HT-29 (cell line): ENCODE results near the gene RTP2. TPM values are rescaled to one million over a fixed set of nuclear protein-coding genes. Genes with fewer than 3 reads are reported as not detected.

Experiments used
- DNase-seq: peaks from one replicate; pipeline ENCODE4 v3.0.0-alpha.2; 2015; ENCODE audit warnings: low spot score
- total RNA-seq: library from RNA; depleted of rRNA; stranded (reverse); fragments of >200 nt; shearing (Covaris generic); gene quantifications from 2 replicates; pipeline ENCODE4 v1.2.3, GENCODE V29; 2014; rRNA removed

Gene RTP2
- total RNA-seq, result not detected in 2 replicates

DNA sequence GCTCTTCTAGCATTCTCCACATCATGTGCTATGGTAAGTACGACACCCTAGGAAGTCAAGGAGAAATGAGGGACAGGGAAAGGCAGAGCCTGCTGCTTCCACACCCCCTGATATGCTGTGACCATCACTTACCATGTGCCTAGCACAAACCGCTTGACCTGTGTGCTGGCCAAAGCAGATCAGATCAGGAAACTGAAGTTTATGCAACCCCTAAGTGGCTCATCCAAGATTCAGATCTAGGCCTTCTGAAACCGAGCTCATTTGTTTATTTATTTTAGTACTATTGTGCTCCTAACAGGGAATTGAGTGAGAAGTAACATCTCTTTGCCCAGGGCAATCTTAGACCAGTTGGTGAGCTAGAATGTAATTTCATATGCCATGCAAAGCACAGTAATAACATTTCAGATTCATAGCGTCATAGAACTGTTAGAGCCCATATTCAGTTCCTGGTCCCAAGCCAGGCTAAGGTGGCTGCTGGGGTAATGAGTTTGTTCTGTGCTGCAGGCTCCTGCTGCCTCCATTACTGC, at the start of gene RTP2:
Gene RTP2, minus strand, starts transcription at position 51 of the 527 bp plus-strand sequence. CDS start 429 bp downstream, outside the sequence.
- DNase-seq, result no peak

GRCh38 chr3:187750513-187751123, 48.3 kb upstream of the RTP2 start:
- no peak for DNase-seq

- peak; percentile 97 for DNase-seq
Measured at GRCh38 chr3:187750006-187750512, 47.7 kb upstream of the RTP2 start.

DNA sequence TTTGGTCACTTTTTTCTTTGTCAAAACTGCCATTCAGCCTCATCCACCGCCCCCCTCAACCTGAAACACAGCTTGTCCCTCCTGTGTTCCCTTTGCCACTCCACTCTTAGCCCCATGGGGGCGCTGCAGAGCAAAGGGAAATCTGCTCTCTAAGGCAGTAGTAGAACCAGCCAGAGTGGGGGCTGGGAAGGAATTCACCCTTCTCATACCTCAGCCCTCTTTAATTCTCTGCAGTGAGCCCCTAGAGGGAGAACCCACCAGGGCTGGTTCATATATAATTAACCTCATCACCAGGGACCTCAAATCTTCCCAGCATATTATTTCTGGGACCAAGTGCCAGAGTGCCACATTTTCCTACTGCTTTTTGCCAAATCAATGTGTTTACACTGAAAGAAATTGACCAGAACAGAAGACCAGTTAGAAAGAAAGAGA, 45.7 kb upstream of the RTP2 start:
- DNase-seq, result peak; percentile 99

DNA sequence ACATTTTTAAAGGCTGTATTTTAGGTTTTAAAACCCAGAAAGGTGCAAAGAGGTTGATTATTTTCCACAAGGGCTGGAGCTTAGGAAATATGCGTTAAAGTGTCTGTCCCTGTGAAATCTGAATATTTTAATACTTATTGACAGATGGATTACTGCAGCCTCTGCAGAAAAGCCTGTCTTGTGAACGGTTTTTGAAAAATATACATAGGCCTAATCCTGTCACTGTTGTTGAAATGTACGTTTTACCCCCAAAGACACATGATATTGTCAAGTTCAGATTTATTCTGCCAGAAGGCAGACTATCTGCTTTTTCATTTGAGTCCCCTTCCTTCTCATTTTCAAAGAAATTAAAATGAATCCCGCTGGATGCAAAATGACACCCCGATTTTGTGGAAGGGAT, 45.1 kb upstream of the RTP2 start:
- no peak for DNase-seq

DNA sequence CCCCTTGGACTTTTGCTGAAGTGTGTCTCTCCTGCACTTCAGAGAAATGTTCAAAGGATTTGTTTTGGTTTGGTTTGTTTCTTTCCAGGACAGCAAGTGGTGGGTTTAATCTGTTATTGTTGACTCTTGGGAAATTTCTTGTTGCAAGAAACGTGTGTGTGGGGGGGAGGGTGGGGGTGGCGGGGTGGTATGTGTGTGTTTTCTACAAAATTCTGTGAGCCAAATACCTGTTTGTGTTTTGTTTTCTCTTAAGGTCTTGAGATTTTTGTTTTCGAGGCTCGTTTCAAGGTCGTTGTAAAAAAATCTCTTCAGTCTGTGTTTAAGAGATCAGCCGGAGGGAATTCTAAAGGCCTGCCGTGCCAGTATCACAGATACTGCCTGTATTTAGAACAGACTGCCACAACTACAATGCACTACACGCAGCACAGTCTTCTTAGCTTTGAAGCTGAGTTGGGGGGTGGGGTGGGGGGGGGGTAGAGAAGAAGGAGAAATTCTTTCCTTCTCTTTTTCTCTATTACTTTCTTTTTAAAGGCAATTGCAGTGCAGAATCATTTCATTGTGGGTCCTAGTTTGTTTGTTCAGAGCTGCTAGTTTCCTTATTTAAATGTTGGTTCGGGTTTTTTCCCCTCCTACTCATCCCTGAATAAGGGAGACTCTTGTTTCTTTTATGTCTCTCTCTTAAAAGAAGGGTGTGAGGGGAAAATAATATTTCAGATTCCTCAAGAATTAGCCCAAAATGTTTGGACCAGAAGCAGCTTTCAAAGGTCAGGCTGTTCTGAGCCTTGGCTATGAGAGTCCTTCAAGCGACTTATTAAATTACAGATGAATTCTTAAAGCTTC, 44.3 kb upstream of the RTP2 start:
- no peak for DNase-seq

- peak; percentile 25 for DNase-seq
Measured at GRCh38 chr3:187746059-187746441, 43.7 kb upstream of the RTP2 start.

DNA sequence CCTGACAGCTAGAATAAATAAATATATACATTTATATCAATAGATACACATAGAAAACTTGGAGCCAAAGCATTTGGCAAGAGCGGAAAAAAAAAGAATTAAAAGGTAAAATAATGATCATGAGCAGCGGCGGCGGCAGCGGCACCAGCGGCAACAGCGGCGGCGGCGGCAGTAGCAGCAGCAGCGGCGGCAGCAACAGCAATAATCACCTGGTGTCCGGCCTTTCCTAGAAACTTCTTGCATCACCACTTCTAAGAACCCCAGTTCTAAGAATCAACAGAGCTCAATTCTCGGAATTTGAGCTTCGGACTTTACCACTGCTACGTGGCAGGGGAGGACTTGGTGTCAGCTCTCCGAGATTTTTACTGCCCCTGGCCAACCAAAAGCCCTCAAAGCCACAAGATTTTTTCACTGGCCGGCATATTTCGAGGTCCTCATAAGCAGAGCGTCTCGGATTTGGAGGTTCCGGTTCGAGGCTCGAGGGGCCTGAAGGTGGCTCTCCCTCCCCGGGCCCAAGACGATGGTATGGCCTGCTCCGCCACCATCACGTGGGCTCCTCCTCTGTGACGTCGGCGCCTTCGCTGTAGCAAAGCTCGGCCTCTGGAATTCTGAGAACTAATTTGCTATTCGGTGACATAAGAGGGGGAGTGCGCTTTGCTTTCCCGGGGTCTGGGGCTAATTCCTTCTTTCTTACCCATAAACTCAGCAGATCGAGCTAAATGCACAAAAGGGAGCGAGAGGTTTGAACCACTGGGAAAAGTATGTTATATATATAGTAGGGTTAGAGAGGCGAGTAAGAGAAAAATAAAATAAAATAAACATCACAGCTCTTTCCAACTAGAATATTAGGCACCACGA, 43.1 kb upstream of the RTP2 start, which contains the start of gene BCL6:
Gene BCL6, minus strand, starts transcription at position 268 of the 858 bp plus-strand sequence. CDS start 11,775 bp downstream, outside the sequence.
- DNase-seq, result peak; percentile 97

GRCh38 chr3:187744169-187745151, 42.1 kb upstream of the RTP2 start:
- peak; percentile 57 for DNase-seq

- peak; percentile 44 for DNase-seq
Measured at GRCh38 chr3:187743195-187744141, 41.1 kb upstream of the RTP2 start.

DNA sequence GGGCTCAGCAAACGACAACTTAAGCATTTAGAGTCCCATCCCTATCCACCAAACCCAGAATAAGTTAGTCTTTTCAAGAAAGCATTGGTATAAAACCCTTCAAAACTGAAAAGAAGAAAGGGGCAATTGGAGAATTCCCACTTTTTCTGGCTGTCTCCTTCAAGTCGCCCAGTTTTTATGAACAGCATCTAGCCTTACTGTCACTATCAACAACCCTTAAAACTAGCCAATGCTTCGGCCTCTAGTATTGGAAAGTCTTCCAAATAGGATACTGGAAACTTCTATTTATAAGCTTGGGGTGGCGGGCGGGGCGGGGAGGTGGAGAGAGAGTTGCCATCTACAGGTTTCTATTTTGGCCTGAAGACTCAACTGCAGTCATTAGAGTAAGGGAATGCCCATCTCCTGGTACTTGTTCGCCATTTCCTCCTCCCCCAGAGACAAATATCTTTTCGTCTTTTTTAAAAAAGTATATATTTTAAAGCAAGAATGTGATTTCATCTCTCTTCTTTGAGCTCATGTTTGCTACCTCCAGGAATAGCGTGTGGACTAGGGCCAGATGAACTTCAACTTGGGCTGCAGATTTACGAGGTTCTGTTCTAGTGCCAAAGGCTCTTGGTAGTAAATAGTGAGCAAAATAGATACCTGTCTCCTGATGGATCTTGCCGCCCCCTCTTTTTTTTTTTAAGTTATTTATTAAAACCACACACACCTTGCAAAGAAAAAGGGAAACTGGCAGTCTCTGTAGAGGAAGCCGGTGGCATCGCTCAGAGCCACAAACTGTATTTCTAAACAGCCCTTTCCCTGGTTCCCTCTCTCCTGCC, 40.2 kb upstream of the RTP2 start:
- peak; percentile 68 for DNase-seq

DNA sequence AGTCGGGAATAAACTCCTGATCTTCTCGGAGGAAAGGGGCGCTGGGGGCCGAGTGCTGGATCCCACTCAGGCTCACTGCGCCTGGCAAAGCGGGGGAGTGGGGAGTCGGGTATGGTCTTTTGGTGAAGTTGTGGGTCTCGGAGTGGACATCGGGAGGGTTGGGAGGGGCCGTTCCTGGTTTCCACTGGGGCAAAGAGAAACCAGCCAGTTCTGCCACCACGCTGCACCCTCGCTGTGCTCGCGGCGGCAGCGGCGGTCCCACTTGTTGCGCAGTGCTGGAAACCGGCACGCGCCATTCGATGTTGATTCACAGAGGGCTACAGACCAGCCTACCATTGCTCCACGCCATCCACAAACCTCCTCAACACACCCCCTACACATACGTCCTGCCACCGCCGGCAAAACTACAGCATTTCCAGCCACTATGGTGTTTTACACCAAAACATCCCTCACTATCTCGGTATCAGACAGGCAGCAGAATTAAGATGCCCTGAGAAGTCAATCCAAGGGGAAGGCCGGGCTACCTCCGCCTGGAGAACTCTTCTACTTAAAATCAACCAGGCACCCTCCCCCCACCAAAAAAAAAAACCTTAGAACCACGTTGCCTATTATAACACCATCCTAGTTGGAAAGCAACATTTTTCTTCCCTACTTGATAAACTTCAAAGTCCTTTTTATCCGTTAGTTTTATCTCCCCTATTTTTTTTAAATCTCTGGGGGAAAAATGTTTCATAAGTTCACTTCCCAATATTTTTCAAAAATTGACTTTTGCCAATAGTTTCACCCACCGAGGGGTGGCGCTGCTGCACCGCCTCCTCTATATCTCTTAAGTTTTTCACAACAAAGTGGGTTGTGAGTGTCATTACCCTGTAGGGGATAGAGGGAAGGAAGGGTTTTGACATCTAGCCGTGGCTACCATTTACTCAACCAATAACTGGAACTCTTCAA, 39.3 kb upstream of the RTP2 start:
- DNase-seq, result peak; percentile 90

DNA sequence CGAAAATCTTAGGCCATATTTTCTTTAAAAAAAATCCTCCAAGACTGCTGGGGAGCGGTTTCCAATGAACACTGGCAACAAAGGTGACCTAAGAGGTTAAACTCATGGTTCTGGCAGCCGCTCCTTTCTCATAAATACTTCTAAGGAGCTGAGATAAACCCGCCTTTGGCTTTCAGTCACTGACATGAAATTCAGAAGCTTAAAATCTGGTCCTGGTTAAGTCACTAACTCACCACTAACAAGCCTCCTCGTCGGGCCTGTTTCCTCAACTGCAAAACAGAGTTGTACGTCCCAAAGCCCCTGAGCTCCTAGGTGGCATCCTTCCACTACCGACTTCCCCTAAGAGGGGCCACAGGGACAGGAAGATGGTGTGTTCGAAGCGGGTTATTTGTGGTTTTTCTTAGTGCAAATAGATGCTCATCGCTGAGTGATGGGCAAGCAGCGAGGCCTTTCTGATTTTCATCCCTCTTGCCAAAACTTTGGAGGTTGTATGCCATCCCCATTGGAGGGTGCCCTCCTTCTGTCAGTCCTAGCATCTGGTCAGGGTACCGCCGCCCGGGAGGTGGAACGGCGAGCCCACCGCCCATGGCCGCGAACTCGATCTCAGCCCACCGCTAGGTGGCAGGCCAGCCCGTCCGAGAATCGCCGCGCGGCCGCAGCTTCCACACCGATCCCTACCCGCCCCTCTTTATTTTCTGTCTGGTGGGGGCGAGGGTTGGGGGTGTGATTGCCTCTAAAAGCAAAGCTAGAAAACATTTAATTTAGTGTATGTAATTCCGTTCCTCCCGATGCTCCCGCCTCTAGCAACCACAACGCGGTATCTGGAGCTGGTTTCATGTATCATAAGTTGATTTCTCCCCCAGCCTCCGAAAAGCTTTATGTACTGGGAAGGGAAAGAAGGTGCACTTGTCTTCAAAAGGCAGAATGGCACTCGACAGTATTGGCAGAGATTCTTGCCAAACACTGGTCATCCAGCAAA, 38.4 kb upstream of the RTP2 start:
- peak; percentile 68 for DNase-seq

- DNase-seq, result peak; percentile 78
Measured at GRCh38 chr3:187739561-187740332, 37.4 kb upstream of the RTP2 start.

DNA sequence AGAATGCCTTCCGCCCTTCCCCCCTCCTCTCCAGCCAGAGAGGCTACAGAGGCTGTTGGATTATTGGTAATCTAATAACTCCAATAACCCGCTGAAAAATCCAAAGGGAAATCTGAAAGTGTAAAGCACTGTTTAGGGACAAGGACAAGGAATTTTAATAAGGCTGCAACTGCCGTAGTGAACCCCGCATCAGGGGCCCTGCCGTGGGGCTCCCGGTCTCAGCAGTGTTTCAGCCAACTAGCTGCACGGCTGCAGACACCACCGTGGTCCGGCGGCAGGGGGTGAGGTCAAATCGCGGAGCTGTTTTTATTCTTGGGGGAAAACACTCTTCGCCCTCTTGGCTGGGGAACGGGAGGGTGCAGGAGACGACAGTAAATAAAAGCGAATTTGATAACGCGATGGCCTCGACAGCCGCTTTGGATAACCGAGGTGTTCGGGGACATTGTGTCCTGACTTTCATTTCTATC, 36.8 kb upstream of the RTP2 start:
- DNase-seq, result no peak
